GM12801 (cell line): ENCODE results near the gene STIM2.

ENCODE experiments used
- TF ChIP-seq, protein P1 (sequence below): IDR thresholded peaks from one replicate; pipeline ENCODE4 v1.5.1; 2011; ENCODE audit warnings: control low read depth; ENCODE audit not compliant: insufficient read length; ENCODE audit errors: extremely low read depth

The STIM2 gene

DNA sequence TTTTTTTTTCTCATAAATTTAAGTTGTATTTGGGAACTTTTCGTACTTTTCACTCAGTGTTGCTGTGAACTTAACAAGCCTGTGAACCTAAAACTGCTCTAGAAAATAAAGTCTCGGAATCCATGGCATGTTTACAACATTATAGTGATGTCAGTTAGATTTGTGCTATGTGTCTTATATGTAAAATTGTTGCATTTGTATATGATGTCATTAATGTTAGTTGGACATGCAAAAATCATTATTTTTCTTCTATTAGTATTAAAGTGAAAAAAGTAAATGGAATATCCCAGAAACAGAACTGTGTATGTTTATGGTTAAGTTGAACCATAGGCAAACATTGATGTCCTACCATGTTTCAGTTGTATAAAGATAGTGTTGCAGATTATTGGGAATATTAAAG lies 85.2 kb downstream of the STIM2 start:
- TF ChIP-seq, protein P1, sequence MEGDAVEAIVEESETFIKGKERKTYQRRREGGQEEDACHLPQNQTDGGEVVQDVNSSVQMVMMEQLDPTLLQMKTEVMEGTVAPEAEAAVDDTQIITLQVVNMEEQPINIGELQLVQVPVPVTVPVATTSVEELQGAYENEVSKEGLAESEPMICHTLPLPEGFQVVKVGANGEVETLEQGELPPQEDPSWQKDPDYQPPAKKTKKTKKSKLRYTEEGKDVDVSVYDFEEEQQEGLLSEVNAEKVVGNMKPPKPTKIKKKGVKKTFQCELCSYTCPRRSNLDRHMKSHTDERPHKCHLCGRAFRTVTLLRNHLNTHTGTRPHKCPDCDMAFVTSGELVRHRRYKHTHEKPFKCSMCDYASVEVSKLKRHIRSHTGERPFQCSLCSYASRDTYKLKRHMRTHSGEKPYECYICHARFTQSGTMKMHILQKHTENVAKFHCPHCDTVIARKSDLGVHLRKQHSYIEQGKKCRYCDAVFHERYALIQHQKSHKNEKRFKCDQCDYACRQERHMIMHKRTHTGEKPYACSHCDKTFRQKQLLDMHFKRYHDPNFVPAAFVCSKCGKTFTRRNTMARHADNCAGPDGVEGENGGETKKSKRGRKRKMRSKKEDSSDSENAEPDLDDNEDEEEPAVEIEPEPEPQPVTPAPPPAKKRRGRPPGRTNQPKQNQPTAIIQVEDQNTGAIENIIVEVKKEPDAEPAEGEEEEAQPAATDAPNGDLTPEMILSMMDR, result no peak

DNA sequence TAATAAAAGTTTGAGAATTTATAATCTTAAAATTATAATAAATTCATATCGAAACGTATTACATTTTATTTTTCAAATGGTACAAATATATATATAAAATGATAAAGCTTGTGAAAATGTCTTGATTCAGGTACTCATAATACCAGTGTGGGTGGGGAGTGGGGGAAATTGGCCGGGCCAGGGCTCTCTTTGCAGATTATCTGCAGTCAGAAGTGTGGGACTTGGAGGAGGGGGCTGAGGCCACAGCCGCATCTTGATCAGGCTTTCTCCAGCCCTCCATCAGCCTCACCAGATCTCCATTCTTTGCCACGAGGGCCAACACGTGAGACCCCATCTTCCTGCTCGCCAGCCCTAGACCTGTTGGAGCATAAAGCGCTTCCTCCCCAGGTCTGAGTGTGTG lies 86.7 kb downstream of the STIM2 start:
- TF ChIP-seq, protein P1, result no peak

DNA sequence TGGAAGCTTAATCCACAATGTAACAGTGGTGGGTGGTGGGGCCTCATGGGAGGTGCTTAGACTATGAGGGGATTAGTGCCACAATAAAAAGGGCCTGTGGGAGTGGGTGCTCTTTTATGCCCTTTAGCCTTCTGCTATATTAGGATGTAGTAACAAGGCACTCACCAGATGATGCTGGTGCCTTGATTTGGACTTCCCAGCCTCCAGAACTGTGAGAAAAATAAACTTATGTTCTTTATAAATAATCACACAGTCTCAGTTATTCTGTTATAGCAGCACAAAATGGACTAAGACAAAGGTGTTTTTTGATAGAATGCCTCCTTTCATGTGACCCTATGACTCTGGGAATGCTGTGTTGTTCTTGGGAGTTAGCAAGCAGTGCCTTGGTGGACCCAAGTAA lies 89.8 kb downstream of the STIM2 start:
- TF ChIP-seq, protein P1, result no peak

DNA sequence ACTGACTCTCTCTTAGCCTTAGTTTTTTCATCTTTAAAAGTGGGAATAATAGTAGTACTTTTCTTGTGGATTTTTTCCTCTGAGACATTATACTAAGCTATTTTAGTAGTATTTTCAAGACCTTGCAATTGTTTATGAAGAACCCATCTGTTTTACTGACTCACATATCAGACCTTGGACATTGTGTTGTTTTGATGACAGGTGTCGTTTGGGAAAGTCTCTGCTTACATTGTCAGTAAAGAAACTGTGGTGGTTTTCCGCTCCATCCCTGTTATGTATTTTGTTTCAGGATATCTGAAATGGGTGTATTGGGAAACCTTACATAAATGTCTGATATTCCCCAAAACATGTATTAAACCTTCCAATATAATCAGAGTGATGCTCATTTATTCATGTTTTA lies 92.2 kb downstream of the STIM2 start:
- TF ChIP-seq, protein P1, result no peak

DNA sequence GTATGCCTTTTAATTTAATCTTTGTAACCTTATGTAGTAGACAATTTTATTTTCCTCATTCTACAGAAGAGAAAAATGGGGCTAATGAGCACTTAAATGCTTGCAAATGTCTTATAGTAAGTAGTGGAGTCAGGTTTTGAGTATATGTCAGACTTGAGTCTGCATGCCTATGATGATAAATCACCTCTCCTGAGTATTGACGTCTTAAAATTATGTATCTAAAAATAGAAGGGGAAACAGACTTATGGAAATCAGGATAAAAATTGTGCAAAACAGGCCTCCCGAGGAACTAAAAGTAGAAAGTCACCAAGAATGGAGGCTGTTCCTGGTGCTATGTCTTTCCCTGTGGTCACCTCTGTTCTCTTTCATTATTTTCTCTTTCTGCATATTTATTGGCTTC lies 92.7 kb downstream of the STIM2 start:
- TF ChIP-seq, protein P1, result no peak

DNA sequence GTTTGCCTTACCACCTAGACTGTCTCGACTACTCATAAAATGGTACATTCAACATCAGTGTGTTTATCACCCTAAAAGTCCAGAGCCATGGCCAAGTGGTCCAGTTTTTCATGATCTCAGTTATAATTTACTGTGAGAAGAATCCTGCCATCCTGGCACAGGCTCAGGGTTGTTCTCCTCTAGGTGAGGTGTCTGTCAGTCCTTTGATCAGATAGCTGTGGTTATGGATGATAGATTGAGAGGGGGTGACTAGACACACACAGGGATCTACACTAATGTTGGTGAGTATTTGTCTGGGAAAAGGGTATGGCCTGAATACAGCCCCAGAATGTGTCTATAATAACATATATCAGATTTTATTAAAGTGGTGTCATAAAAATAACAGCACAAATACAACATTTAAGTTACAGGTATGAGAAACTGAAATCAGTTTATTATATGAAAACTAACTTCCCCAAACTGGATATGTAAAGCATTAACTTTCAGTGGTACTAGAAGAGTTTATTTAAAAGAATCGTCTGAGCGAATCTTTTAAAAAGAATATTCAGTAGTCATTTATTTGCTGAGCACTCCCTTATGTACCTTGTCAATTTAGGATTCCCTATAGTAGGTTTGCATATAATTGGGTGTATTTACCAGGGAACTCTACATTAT lies 93.3 kb downstream of the STIM2 start:
- TF ChIP-seq, protein P1, result no peak

DNA sequence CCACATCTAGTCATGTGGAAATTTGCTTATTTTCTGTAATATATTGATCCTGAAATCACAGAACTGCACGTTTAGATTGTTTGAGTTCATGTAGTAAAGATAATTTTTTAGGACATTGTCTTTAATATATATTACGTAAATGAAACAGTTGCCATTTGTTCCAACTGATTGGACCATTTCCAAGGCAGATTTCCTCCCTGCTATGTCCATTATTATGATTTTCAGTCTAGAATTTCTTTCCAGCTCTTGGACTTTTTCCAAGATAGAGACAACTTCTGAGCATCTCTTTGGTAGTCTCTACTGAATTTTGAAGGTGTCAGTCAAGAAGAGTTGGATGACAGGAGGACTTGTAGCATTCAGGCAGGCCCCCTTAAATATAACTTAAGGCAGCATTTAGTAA lies 94.6 kb downstream of the STIM2 start:
- TF ChIP-seq, protein P1, result no peak
